SK-N-SH (cell line): ENCODE measurements around the gene EPB41L1.

Experiments used
- ELF1 ChIP-seq: IDR thresholded peaks from 2 replicates; pipeline ENCODE4 v1.4.0; 2012
- EZH2phosphoT487 ChIP-seq: fragments of 200-600 bp; sonication (generic); IDR thresholded peaks from 2 replicates; pipeline ENCODE4 v1.6.1; 2017; ENCODE audit warnings: low read depth, mixed run types, mild to moderate bottlenecking, antibody characterized with exemption, moderate library complexity, borderline replicate concordance
- MXI1 ChIP-seq: IDR thresholded peaks from 2 replicates; pipeline ENCODE4 v1.6.1; 2012; ENCODE audit warnings: mild to moderate bottlenecking, low read depth, low read length, improper control_type of control experiment
- NRF1 ChIP-seq: IDR thresholded peaks from 2 replicates; pipeline ENCODE4 v1.6.1; 2012; ENCODE audit warnings: low read depth, mild to moderate bottlenecking, low read length
- RCOR1 ChIP-seq: fragments of 150-350 bp; IDR thresholded peaks from 2 replicates; pipeline ENCODE4 v1.6.1; 2017; ENCODE audit warnings: antibody characterized with exemption, low read length
- RFX5 ChIP-seq: IDR thresholded peaks from 2 replicates; pipeline ENCODE4 v1.6.1; 2012; ENCODE audit warnings: mild to moderate bottlenecking, improper control_type of control experiment, low read length
- SMC3 ChIP-seq: IDR thresholded peaks from 2 replicates; pipeline ENCODE4 v1.6.1; 2012; ENCODE audit warnings: low read depth, low read length, improper control_type of control experiment
- TEAD4 ChIP-seq: IDR thresholded peaks from 2 replicates; pipeline ENCODE4 v1.4.0; 2012; ENCODE audit warnings: mild to moderate bottlenecking, borderline replicate concordance; ENCODE audit not compliant: insufficient read depth
- TF ChIP-seq, protein P1 (sequence below): fragments of 200-600 bp; sonication (generic); IDR thresholded peaks from 2 replicates; pipeline ENCODE4 v1.6.1; 2017; ENCODE audit warnings: antibody characterized with exemption, mild to moderate bottlenecking, moderate library complexity
- TF ChIP-seq, protein P2 (sequence below): fragments of 150-350 bp; IDR thresholded peaks from 2 replicates; pipeline ENCODE4 v1.6.1; 2017; ENCODE audit warnings: antibody characterized with exemption, low read length, low read depth, borderline replicate concordance
- TF ChIP-seq, protein P3 (sequence below): IDR thresholded peaks from 2 replicates; pipeline ENCODE4 v1.4.0; 2012; ENCODE audit warnings: low read depth
- TF ChIP-seq, protein P4 (sequence below): IDR thresholded peaks from 2 replicates; pipeline ENCODE4 v1.6.1; 2012; ENCODE audit warnings: mild to moderate bottlenecking, low read depth, low read length, moderate library complexity

DNA sequence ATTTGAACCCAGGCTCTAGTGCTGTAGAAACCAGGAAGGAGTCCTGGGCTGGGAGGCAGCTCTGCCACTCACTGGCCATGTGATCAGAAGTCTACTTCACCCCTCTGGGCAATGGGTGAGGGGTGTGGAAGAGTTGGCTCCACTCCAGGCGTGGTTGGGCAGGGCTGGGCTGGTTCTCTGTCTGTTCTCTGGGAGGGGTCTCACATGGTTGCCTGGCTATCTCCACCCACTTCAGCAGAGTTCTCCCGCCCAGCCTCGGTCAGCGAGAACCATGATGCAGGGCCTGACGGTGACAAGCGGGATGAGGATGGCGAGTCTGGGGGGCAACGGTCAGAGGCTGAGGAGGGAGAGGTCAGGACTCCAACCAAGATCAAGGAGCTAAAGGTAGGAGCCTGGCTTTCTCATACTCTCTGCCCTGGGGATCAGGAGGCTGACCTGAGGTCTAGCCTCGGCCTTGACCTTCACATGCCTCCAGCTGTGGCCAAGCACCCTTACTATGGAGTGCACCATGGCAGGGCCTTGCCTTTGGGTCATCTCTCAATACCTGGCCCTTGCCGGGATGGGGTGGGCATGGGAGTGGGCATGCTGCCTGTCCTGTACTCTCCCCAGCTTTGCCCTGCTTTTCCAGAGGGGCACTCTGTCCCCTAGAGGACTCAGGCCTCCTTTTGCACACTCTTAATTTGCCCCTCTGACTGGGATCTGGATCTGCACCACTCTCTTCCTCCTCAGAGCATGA lies 39.6 kb downstream of the EPB41L1 start:
- TF ChIP-seq, protein P1, sequence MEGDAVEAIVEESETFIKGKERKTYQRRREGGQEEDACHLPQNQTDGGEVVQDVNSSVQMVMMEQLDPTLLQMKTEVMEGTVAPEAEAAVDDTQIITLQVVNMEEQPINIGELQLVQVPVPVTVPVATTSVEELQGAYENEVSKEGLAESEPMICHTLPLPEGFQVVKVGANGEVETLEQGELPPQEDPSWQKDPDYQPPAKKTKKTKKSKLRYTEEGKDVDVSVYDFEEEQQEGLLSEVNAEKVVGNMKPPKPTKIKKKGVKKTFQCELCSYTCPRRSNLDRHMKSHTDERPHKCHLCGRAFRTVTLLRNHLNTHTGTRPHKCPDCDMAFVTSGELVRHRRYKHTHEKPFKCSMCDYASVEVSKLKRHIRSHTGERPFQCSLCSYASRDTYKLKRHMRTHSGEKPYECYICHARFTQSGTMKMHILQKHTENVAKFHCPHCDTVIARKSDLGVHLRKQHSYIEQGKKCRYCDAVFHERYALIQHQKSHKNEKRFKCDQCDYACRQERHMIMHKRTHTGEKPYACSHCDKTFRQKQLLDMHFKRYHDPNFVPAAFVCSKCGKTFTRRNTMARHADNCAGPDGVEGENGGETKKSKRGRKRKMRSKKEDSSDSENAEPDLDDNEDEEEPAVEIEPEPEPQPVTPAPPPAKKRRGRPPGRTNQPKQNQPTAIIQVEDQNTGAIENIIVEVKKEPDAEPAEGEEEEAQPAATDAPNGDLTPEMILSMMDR = no peak
- no peak for TF ChIP-seq RCOR1
- TF ChIP-seq NRF1 = no peak
- TF ChIP-seq, protein P2, sequence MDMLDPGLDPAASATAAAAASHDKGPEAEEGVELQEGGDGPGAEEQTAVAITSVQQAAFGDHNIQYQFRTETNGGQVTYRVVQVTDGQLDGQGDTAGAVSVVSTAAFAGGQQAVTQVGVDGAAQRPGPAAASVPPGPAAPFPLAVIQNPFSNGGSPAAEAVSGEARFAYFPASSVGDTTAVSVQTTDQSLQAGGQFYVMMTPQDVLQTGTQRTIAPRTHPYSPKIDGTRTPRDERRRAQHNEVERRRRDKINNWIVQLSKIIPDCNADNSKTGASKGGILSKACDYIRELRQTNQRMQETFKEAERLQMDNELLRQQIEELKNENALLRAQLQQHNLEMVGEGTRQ = no peak
- TF ChIP-seq, protein P3, sequence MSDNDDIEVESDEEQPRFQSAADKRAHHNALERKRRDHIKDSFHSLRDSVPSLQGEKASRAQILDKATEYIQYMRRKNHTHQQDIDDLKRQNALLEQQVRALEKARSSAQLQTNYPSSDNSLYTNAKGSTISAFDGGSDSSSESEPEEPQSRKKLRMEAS = no peak
- TF ChIP-seq EZH2phosphoT487 = no peak
- TF ChIP-seq, protein P4, sequence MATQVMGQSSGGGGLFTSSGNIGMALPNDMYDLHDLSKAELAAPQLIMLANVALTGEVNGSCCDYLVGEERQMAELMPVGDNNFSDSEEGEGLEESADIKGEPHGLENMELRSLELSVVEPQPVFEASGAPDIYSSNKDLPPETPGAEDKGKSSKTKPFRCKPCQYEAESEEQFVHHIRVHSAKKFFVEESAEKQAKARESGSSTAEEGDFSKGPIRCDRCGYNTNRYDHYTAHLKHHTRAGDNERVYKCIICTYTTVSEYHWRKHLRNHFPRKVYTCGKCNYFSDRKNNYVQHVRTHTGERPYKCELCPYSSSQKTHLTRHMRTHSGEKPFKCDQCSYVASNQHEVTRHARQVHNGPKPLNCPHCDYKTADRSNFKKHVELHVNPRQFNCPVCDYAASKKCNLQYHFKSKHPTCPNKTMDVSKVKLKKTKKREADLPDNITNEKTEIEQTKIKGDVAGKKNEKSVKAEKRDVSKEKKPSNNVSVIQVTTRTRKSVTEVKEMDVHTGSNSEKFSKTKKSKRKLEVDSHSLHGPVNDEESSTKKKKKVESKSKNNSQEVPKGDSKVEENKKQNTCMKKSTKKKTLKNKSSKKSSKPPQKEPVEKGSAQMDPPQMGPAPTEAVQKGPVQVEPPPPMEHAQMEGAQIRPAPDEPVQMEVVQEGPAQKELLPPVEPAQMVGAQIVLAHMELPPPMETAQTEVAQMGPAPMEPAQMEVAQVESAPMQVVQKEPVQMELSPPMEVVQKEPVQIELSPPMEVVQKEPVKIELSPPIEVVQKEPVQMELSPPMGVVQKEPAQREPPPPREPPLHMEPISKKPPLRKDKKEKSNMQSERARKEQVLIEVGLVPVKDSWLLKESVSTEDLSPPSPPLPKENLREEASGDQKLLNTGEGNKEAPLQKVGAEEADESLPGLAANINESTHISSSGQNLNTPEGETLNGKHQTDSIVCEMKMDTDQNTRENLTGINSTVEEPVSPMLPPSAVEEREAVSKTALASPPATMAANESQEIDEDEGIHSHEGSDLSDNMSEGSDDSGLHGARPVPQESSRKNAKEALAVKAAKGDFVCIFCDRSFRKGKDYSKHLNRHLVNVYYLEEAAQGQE = no peak
- no peak for TF ChIP-seq TEAD4
- TF ChIP-seq RFX5 = no peak
- no peak for TF ChIP-seq MXI1
- no peak for TF ChIP-seq ELF1
- TF ChIP-seq SMC3 = no peak
